Epidermal melanocyte (primary cell): ENCODE measurements around the gene RASL12.
A peak's percentile ranks its signal among the peaks of the same experiment; 100 is the strongest.

Source experiments
- DNase-seq: peaks from one replicate; pipeline ENCODE4 v3.0.0; 2011; ENCODE audit warnings: low spot score; ENCODE audit not compliant: insufficient read length

Gene RASL12

DNA sequence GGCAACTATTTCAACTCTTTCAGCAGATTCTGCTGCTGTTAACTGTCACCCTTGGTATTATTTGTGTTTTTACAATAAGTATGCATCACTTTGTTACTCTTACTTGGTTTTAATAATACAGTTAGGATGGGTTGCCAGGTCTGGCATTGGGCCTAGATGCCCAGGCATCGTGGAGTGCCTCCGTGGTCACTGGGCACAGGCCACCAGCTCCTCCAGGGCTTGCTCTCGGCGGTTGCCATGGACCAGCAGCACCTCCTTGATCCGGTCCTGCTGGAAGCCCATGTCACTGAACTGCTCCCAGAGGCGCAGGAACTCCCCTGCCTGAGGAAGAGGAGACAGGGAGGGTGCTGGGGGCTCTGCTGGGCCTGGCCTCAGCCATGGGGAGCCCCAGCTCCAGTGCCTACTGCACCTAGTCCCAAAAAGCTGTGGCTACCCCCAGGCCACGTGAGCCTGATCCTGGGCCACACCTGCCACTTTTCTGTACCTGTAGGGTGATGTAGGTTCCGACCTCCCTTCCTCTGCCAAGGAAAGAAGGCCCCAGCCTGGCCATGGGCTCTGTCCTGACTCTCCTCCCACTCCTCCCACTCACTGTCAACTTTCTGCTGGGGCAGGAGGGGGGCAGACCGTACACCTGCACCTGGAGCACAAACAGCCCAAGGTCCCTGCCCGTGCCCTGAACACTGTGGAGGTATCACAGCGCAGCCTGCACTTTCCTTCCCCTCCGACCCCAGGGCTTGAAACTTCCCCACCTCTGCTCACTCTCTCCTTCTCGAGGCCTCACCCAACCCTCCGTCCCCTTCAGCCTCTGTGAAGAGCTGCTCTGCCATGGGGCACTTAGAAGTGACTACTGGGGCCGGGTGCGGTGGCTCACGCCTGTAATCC, 25.4 kb upstream of the RASL12 start:
- DNase-seq = no peak

- DNase-seq = no peak
Observed at GRCh38 chr15:65091946-65092770, 24.4 kb upstream of the RASL12 start.

DNA sequence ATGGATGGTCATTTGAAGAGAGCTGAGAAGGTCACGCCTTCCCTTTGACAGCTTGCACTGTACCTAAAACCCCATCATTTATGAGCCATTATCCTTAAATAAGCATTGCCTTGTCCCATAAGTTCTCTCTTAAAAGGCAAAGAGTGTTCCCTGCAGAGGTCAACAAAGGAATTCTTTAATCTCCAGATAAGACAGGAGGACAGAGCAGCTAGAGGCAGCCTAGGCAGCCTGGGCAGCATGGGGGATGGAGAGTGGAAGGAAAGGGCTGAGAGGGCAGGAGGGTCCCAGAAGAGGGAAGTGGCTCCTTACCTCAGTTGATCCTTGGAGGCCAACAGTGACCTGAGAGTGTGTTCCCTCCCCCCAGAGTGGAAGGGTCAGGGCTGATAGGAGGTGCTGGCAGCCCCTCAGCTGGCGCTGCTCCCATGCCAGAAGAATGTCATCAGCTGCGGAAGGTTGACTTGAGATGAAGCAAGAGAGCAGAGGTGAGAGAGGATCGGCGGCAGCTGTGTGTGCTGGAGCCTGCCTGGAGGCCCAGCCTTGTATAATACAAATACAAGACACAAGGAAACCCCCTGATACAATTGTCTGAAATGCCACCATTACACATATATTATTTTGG, 21.5 kb upstream of the RASL12 start:
- DNase-seq = no peak

- DNase-seq = no peak
Observed at GRCh38 chr15:65088643-65089021, 20.8 kb upstream of the RASL12 start.

DNA sequence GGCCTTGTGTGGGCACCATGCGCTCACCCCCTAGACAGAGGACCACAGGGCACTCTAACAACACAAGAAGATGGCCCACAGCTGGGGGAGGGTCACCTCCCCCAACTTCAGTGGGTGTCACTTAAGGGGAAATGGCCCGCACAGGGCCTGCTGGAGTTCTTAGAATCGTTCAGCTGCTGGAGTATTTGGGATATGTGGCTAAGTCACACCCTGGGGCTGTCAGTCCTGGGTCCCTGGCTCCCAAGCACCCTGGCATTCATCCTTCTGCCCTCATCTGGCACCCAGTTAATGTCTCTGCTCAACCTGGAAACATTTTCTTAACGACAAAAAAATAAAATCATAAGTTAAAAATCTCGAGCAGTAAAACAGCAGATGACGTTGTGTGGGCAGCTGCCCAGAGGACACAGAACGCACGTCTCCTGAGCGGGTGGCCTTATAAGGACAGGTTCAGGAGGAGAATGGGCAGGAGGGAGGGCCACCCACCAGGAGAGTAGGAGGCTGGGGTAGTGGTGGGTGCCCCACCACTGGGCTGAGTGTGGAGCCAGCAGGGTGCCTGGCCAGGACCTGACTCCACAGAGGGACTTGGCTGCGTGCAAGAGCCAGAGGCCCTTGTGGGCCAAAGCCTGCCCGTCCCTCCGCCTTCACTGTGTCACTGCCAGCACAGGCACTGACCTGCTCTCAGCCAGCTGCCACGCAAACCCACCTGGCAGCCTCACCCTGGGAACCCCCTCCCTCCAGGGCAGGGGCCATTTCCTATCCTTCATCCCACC, 20.3 kb upstream of the RASL12 start:
- no peak for DNase-seq

- DNase-seq = no peak
Observed at GRCh38 chr15:65087411-65087810, 19.6 kb upstream of the RASL12 start.

GRCh38 chr15:65086680-65087111, 18.9 kb upstream of the RASL12 start:
- DNase-seq = no peak

- DNase-seq = no peak
Observed at GRCh38 chr15:65085990-65086679, 18.3 kb upstream of the RASL12 start.

DNA sequence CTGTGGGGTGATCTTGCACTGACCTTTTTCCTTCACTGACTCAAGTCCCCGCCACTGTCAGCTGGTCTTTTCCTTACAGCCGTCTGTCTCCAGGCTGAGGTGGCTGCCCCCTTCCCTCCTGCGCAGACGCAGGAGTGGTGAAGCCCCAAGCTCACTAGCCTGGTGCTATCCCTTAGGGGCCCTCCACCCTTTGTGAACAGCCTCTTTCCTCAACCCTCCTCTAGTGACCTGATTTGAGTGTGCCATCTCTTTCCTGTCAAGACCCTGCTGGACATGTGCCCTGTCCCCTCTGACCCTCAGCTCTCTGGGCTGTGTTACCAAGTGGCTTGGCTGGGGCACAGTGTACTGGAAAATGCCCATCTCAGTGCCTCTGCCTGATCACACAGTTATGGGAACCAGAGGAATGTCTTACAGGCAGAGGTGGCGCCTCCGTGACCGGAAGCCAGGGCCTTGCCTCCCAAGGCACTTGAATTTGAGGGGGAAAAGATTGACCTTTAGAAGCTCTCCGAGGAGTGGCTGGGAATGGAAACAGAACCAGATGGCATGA, 17.5 kb upstream of the RASL12 start:
- no peak for DNase-seq

DNA sequence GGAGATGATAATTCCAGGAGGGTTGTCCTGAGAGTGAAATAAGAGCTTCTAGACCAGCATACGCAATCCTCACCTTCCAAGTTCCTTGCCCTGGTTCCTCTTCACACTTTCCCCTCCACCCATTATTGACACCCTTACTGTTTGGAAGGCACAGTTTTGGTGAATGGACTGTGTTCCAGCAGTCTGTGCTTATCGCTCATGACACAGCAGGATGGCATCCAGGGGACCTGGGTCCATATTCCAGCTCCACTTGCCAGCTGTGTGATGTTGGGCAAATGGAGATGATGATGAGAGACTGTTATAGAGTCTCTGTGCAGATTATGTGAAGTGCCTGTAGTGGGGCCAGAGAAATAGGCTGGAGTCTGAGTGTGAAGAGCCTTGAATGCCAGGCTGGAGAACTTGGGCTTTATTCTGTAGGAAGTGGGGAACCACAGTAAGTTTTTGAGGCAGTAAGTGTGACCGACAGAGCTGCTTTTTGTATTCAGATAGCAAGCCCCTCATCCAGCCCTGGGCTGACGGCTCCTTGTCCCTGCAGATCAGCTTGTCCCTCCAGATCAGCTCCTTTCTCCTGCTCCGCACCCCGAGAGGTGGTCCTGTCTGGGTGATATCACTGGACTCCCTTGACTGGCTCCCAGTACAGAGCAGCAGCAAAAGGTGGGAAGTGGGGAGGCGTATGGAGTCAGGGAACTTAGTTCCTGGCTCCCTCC, 16.9 kb upstream of the RASL12 start:
- DNase-seq = no peak

DNA sequence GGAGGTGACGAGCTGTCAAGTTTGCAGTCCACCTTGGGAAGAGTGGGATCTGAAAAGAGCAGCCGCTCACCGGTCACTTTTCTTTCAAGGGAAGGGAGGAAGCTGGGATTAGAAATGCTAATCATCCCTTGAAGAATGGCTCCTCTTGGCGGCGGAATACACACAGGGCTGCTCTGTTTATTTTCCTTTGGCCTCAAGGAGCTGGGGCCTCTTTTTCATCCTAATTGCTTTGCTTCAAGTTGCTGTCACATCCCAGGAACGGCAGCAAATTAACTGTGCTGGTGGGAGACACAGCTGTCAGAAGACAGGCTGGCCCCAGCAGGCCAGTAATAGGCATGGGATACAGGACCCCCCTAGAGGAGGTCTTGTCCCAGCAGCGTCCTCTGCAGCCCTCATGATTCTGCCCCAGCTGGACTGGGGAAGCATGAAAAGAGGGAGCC, 15.5 kb upstream of the RASL12 start:
- peak; percentile 42 for DNase-seq

DNA sequence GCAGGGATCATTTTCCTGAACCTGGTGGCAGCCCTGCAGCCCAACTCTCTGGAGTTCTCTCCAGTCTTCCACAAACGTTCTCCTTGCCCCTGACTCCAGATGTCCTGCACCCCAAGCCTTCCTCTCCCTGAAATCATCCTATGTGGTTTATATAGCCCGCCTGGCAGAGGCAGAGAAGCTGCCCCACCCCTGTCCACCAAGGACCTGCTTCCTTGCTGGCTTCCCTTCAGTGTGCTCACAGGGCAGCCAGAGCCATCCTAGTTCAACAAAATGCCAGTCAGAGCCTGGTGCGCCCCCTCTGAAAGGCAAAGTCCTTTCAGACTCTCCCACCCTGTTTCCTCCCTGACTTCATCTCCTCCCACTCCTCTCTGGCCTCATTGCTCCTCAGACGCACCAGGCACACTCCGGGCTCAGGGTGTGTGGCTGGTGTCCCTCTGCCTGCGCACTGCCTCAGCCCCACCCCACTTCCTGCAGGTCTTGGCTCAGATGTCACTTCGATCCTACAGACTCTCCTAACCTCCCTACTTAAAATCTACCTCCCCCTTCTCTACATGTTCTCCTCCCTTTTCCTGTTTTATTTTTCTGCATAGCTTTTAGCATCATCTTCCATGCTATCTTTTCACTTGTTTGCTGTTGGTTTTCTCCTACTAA, 14.6 kb upstream of the RASL12 start:
- no peak for DNase-seq

GRCh38 chr15:65081758-65082157, 14.0 kb upstream of the RASL12 start:
- no peak for DNase-seq

- no peak for DNase-seq
Observed at GRCh38 chr15:65081270-65081669, 13.5 kb upstream of the RASL12 start.

GRCh38 chr15:65079580-65079979, 11.8 kb upstream of the RASL12 start:
- DNase-seq = no peak

- no peak for DNase-seq
Observed at GRCh38 chr15:65077981-65078352, 10.2 kb upstream of the RASL12 start.

- no peak for DNase-seq
Observed at GRCh38 chr15:65077291-65077980, 9.6 kb upstream of the RASL12 start.

GRCh38 chr15:65076486-65077290, 8.9 kb upstream of the RASL12 start, which contains the start of gene KBTBD13:
TSS of gene KBTBD13 (plus strand) at chr15:65076746. CDS start at chr15:65076816, 70 bp downstream.
- DNase-seq = no peak
